ENCODE results near the gene GABRQ. TPM values are rescaled to one million over a fixed set of nuclear protein-coding genes. Genes with fewer than 3 reads are reported as not detected.

GABRQ gene
- total and polyA plus RNA-seq, 4 donors = 0.01 to 0.05 TPM; not detected in 2

DNA sequence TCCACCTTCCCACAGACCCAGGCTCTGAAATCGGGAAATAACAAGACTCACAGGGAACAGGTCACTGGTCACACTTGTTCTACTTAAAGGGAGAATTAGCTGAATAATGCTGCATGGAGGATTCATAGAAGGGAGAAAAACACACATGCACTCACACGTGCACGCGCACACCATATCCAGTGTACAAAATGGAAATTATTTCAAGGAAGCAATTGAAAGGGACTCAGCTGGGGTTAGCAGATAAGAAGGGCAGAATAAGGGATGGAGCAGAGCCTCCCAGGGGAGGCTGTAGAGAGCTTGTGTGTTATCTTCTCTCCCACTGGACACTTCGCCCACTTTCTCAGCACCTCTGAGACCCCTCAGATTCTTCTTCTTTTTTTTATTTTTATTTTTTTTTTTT, 10.3 kb downstream of the GABRQ start:
- TF ChIP-seq, protein P1, sequence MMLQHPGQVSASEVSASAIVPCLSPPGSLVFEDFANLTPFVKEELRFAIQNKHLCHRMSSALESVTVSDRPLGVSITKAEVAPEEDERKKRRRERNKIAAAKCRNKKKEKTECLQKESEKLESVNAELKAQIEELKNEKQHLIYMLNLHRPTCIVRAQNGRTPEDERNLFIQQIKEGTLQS (IDR thresholded peaks at IDR 0.05) = no peak
- TF ChIP-seq HNF4A (conservative IDR thresholded peaks at IDR 0.05) = no peak
- no peak for TF ChIP-seq FOXA2 (IDR thresholded peaks at IDR 0.05)
- no peak for TF ChIP-seq YY1 (IDR thresholded peaks at IDR 0.05)
- TF ChIP-seq, protein P2, sequence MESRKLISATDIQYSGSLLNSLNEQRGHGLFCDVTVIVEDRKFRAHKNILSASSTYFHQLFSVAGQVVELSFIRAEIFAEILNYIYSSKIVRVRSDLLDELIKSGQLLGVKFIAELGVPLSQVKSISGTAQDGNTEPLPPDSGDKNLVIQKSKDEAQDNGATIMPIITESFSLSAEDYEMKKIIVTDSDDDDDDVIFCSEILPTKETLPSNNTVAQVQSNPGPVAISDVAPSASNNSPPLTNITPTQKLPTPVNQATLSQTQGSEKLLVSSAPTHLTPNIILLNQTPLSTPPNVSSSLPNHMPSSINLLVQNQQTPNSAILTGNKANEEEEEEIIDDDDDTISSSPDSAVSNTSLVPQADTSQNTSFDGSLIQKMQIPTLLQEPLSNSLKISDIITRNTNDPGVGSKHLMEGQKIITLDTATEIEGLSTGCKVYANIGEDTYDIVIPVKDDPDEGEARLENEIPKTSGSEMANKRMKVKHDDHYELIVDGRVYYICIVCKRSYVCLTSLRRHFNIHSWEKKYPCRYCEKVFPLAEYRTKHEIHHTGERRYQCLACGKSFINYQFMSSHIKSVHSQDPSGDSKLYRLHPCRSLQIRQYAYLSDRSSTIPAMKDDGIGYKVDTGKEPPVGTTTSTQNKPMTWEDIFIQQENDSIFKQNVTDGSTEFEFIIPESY (IDR thresholded peaks at IDR 0.05) = no peak
- TF ChIP-seq, protein P3, sequence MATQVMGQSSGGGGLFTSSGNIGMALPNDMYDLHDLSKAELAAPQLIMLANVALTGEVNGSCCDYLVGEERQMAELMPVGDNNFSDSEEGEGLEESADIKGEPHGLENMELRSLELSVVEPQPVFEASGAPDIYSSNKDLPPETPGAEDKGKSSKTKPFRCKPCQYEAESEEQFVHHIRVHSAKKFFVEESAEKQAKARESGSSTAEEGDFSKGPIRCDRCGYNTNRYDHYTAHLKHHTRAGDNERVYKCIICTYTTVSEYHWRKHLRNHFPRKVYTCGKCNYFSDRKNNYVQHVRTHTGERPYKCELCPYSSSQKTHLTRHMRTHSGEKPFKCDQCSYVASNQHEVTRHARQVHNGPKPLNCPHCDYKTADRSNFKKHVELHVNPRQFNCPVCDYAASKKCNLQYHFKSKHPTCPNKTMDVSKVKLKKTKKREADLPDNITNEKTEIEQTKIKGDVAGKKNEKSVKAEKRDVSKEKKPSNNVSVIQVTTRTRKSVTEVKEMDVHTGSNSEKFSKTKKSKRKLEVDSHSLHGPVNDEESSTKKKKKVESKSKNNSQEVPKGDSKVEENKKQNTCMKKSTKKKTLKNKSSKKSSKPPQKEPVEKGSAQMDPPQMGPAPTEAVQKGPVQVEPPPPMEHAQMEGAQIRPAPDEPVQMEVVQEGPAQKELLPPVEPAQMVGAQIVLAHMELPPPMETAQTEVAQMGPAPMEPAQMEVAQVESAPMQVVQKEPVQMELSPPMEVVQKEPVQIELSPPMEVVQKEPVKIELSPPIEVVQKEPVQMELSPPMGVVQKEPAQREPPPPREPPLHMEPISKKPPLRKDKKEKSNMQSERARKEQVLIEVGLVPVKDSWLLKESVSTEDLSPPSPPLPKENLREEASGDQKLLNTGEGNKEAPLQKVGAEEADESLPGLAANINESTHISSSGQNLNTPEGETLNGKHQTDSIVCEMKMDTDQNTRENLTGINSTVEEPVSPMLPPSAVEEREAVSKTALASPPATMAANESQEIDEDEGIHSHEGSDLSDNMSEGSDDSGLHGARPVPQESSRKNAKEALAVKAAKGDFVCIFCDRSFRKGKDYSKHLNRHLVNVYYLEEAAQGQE (IDR thresholded peaks at IDR 0.05) = no peak
- 85% methylated on average over 5 of the region's 5 CpGs for WGBS
- peaks cover 0 to 2% (median 0%) of the 10 kb centered on the region in 4 donors for H3K9me3 ChIP-seq (ENCODE audit: control insufficient read depth in 4 of 4, low read length in 3 of 4)
- H3K36me3 ChIP-seq (ENCODE audit: control insufficient read depth in 4 of 4, insufficient read depth in 3 of 4, low read depth in 1 of 4, low read length in 3 of 4) = no peaks in the 10 kb centered on the region
- no peak for DNase-seq (ENCODE audit: low spot score)
- H3K4me3 ChIP-seq (ENCODE audit: low read depth in 1 of 3, low read length in 3 of 3) = no peak overlapping the region
- H3K4me1 ChIP-seq (ENCODE audit: control insufficient read depth in 4 of 4, insufficient read depth in 4 of 4, low read length in 3 of 4) = no peaks in the 10 kb centered on the region
- no peak overlapping the region for H3K27ac ChIP-seq (ENCODE audit: low read depth in 1 of 2, low read length in 2 of 2)
- no peaks in the 10 kb centered on the region for H3K27me3 ChIP-seq (ENCODE audit: control insufficient read depth in 4 of 4, insufficient read depth in 4 of 4, low read length in 3 of 4)
- no peak overlapping the region for H3K9ac ChIP-seq (ENCODE audit: low read depth in 1 of 2, low read length in 2 of 2)

DNA sequence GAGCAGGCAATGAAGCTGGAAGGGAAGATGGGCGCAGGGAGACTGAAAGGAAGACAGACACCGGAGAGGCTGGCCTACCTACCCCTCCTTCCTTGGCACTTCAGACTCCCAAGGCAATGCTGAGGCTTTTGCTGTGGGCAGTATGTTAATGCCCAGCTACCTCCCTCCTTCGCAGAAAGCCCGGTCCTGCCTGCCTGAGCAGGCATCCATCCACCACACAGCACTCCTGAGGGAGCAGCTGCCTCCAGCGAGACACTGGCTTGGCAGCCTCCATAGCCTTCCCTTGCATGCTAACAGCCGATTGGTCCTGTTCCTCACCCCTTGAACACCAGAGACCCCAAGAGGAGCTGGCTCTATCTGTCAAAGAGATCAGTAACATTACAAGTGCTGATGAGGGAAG, 14.4 kb downstream of the GABRQ start:
- no peak overlapping the region for H3K9ac ChIP-seq (ENCODE audit: low read depth in 1 of 2, low read length in 2 of 2)
- TF ChIP-seq FOXA2 (IDR thresholded peaks at IDR 0.05) (no peak), FOXA1 (IDR thresholded peaks at IDR 0.05) (no peak), YY1 (IDR thresholded peaks at IDR 0.05) (no peak), JUND (IDR thresholded peaks at IDR 0.05) (no peak), HNF4A (conservative IDR thresholded peaks at IDR 0.05) (no peak), HNF4G (IDR thresholded peaks at IDR 0.05) (no peak), TAF1 (conservative IDR thresholded peaks at IDR 0.05) (no peak), EGR1 (IDR thresholded peaks at IDR 0.05; ENCODE audit: low read depth in 2 of 2) (no peak), RAD21 (IDR thresholded peaks at IDR 0.05) (no peak)
- TF ChIP-seq, protein P4, sequence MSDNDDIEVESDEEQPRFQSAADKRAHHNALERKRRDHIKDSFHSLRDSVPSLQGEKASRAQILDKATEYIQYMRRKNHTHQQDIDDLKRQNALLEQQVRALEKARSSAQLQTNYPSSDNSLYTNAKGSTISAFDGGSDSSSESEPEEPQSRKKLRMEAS (IDR thresholded peaks at IDR 0.05) = no peak
- TF ChIP-seq, protein P1 (IDR thresholded peaks at IDR 0.05) = no peak
- TF ChIP-seq, protein P5, sequence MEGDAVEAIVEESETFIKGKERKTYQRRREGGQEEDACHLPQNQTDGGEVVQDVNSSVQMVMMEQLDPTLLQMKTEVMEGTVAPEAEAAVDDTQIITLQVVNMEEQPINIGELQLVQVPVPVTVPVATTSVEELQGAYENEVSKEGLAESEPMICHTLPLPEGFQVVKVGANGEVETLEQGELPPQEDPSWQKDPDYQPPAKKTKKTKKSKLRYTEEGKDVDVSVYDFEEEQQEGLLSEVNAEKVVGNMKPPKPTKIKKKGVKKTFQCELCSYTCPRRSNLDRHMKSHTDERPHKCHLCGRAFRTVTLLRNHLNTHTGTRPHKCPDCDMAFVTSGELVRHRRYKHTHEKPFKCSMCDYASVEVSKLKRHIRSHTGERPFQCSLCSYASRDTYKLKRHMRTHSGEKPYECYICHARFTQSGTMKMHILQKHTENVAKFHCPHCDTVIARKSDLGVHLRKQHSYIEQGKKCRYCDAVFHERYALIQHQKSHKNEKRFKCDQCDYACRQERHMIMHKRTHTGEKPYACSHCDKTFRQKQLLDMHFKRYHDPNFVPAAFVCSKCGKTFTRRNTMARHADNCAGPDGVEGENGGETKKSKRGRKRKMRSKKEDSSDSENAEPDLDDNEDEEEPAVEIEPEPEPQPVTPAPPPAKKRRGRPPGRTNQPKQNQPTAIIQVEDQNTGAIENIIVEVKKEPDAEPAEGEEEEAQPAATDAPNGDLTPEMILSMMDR (IDR thresholded peaks at IDR 0.05; ENCODE audit: low read depth, low read length, missing input control) = no peak
- TF ChIP-seq, protein P2 (IDR thresholded peaks at IDR 0.05) = no peak
- TF ChIP-seq, protein P3 (IDR thresholded peaks at IDR 0.05) = no peak
- peaks cover 0 to 2% (median 0%) of the 10 kb centered on the region in 4 donors for H3K9me3 ChIP-seq (ENCODE audit: control insufficient read depth in 4 of 4, low read length in 3 of 4)
- H3K4me1 ChIP-seq (ENCODE audit: control insufficient read depth in 4 of 4, insufficient read depth in 4 of 4, low read length in 3 of 4) = peaks cover 0 to 5% (median under 1%) of the 10 kb centered on the region in 4 donors
- no peak overlapping the region for H3K4me3 ChIP-seq (ENCODE audit: low read depth in 1 of 3, low read length in 3 of 3)
- DNase-seq (ENCODE audit: low spot score) = no peak
- no peak overlapping the region for H3K27ac ChIP-seq (ENCODE audit: low read depth in 1 of 2, low read length in 2 of 2)
- H3K27me3 ChIP-seq (ENCODE audit: control insufficient read depth in 4 of 4, insufficient read depth in 4 of 4, low read length in 3 of 4) = no peaks in the 10 kb centered on the region
- WGBS = 95% methylated on average over 6 of the region's 6 CpGs
- H3K36me3 ChIP-seq (ENCODE audit: control insufficient read depth in 4 of 4, insufficient read depth in 3 of 4, low read depth in 1 of 4, low read length in 3 of 4) = no peaks in the 10 kb centered on the region

All from liver (tissue), 9 donors.